ENCODE results near the gene CLEC9A. TPM values are rescaled to one million over a fixed set of nuclear protein-coding genes. Genes with fewer than 3 reads are reported as not detected.

The CLEC9A gene
- not detected in 5 replicates for total RNA-seq (2022; extraction: Qiagen RNA extraction; ENCODE audit: low read depth)

DNA sequence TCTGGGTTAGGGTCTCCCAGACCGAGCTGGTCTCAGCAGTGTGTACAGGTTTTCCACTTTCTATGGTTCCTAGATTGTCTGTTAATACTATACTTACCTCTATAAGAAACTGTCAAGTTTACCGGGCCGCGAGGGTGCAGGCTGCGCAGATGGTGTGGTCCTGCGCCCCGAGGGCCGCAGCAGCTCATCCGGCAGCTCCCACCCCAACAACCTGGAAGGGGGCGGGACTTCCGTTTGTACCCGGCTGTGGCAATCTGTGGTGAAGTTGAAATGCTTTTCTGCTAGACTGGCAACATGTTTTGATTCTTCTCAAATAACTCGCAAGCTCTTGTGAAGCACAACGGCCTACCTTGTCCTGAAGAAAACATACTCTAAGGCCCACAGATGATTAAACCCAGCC lies at the start of gene CLEC9A:
Gene CLEC9A (plus strand): TSS at position 237 of the 400 bp plus-strand sequence. CDS start 22,006 bp downstream, outside the sequence.

GRCh38 chr12:9999016-9999415 lies 31.5 kb upstream of the CLEC9A start, which contains the start of gene CLEC1B:
TSS of gene CLEC1B (minus strand) at chr12:9999121. CDS start at chr12:9999100, 21 bp downstream.

GRCh38 chr12:10098791-10099190 lies 68.3 kb downstream of the CLEC9A start, which contains the start of gene CLEC1A:
TSS of gene CLEC1A (minus strand) at chr12:10098985. CDS start at chr12:10098922, 63 bp downstream.

Other genes with a start within 250 kb of the CLEC9A start
- gene KLRF1, start 203.2 kb upstream of the CLEC9A start, total RNA-seq (2022; extraction: Qiagen RNA extraction; ENCODE audit: low read depth), result not detected in 5 replicates
- 1.4 to 3.0 TPM (median 1.9 TPM) in 5 replicates for gene CLEC2B, start 161.3 kb upstream of the CLEC9A start, total RNA-seq (2022; extraction: Qiagen RNA extraction; ENCODE audit: low read depth)
- not detected in 5 replicates for gene KLRF2, start 149.2 kb upstream of the CLEC9A start, total RNA-seq (2022; extraction: Qiagen RNA extraction; ENCODE audit: low read depth)
- not detected in 5 replicates for gene CLEC2A, start 98.3 kb upstream of the CLEC9A start, total RNA-seq (2022; extraction: Qiagen RNA extraction; ENCODE audit: low read depth)
- gene CLEC12A, start 59.3 kb upstream of the CLEC9A start, total RNA-seq (2022; extraction: Qiagen RNA extraction; ENCODE audit: low read depth), result not detected in 5 replicates
- gene CLEC1B, start 31.6 kb upstream of the CLEC9A start, total RNA-seq (2022; extraction: Qiagen RNA extraction; ENCODE audit: low read depth), result not detected in 5 replicates
- gene CLEC12B, start 20.1 kb upstream of the CLEC9A start, total RNA-seq (2022; extraction: Qiagen RNA extraction; ENCODE audit: low read depth), result not detected in 5 replicates
- gene CLEC1A, start 68.3 kb downstream of the CLEC9A start, total RNA-seq (2022; extraction: Qiagen RNA extraction; ENCODE audit: low read depth), result not detected in 5 replicates
- not detected in 5 replicates for gene CLEC7A, start 99.5 kb downstream of the CLEC9A start, total RNA-seq (2022; extraction: Qiagen RNA extraction; ENCODE audit: low read depth)
- 0.75 to 2.6 TPM (median 1.3 TPM) in 5 replicates for gene OLR1, start 141.4 kb downstream of the CLEC9A start, total RNA-seq (2022; extraction: Qiagen RNA extraction; ENCODE audit: low read depth)
- gene TMEM52B, start 148.3 kb downstream of the CLEC9A start, total RNA-seq (2022; extraction: Qiagen RNA extraction; ENCODE audit: low read depth), result 0.05 to 0.47 TPM (median 0.23 TPM) in 4 of 5 replicates, not detected in the other
- gene GABARAPL1, start 182.2 kb downstream of the CLEC9A start, total RNA-seq (2022; extraction: Qiagen RNA extraction; ENCODE audit: low read depth), result 33.3 to 46.8 TPM (median 43.1 TPM) in 5 replicates

Data from A549 treated with CpdA at 1 μM for 4 hours (cell line).